Measurements from ENCODE around the gene FAM13B. TPM values are rescaled to one million over a fixed set of nuclear protein-coding genes. Genes with fewer than 3 reads are reported as not detected.

FAM13B gene
- total RNA-seq, 1 donor, result 59.7 TPM

DNA sequence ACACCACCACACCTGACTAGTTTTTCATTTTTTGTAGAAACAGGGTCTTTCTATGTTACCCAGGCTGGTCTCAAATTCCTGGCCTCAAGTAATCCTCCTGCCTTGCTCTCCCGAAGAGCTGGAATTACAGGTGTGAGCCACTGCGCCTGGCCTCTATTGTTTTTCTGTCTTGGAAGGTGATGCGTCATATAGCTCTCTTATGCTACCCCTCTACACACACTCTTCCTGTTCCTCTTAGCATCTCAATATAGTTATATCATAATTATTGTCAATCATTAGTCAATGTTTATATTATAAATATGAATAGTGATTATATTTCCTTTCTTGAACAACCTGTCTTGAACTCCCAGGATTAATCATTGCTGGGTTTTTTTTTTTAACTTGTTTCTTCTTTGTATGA lies 136.3 kb downstream of the FAM13B start:
- no peaks in the 10 kb centered on the region for H4K20me1 ChIP-seq (ENCODE audit: insufficient read depth, low read length)
- no peaks in the 10 kb centered on the region for H3K9me3 ChIP-seq (ENCODE audit: low read depth, low read length)
- H3K4me1 ChIP-seq (ENCODE audit: insufficient read depth, low read length), result no peaks in the 10 kb centered on the region
- no peak overlapping the region for H2AFZ ChIP-seq (ENCODE audit: low read length)
- H3K4me3 ChIP-seq (ENCODE audit: insufficient read depth, low read length), result no peak overlapping the region
- no peak overlapping the region for H3K4me2 ChIP-seq (ENCODE audit: insufficient read depth, low read length)
- no peaks in the 10 kb centered on the region for H3K79me2 ChIP-seq (ENCODE audit: insufficient read depth, low read length)
- TF ChIP-seq CTCF (IDR thresholded peaks at IDR 0.05; ENCODE audit: extremely low read depth, low read depth, low read length), result no peak
- no peak for DNase-seq (ENCODE audit: insufficient read length, low spot score, missing footprints)
- H3K27ac ChIP-seq (ENCODE audit: low read depth, low read length), result no peak overlapping the region
- H3K27me3 ChIP-seq (ENCODE audit: insufficient read depth, low read length), result no peaks in the 10 kb centered on the region
- H3K36me3 ChIP-seq (ENCODE audit: insufficient read depth, low read length), result no peaks in the 10 kb centered on the region

DNA sequence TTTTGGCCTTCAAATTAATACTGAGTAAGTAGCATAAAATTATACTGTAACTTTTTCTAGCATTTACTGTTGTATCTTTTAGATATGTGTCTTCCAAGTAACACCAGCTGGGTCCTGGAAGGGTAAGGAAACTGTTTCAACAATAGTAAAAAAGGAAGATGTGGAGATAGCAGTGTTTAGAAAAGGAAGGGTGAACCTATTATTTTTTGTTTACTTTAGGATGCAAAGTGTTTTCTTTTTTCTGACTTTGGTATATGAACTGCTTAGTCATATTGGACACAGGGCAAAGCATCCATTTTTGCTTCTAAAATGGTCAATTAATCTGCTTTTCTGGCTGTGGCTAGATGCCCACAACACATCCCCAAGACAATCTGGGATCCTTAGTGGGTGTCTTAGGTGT lies 138.3 kb downstream of the FAM13B start:
- Histone ChIP-seq H3K27me3 (ENCODE audit: insufficient read depth, low read length) (no peaks in the 10 kb centered on the region), H3K27ac (ENCODE audit: low read depth, low read length) (no peak overlapping the region), H3K9me3 (ENCODE audit: low read depth, low read length) (no peaks in the 10 kb centered on the region), H3K4me2 (ENCODE audit: insufficient read depth, low read length) (no peak overlapping the region), H3K4me3 (ENCODE audit: insufficient read depth, low read length) (no peak overlapping the region), H3K4me1 (ENCODE audit: insufficient read depth, low read length) (peaks cover 2% of the 10 kb centered on the region), H3K79me2 (ENCODE audit: insufficient read depth, low read length) (peaks cover 1% of the 10 kb centered on the region), H4K20me1 (ENCODE audit: insufficient read depth, low read length) (no peaks in the 10 kb centered on the region), H2AFZ (ENCODE audit: low read length) (peak overlapping the region; percentile 61), H3K36me3 (ENCODE audit: insufficient read depth, low read length) (no peaks in the 10 kb centered on the region)
- no peak for DNase-seq (ENCODE audit: insufficient read length, low spot score, missing footprints)
- TF ChIP-seq CTCF (IDR thresholded peaks at IDR 0.05; ENCODE audit: extremely low read depth, low read depth, low read length), result no peak

DNA sequence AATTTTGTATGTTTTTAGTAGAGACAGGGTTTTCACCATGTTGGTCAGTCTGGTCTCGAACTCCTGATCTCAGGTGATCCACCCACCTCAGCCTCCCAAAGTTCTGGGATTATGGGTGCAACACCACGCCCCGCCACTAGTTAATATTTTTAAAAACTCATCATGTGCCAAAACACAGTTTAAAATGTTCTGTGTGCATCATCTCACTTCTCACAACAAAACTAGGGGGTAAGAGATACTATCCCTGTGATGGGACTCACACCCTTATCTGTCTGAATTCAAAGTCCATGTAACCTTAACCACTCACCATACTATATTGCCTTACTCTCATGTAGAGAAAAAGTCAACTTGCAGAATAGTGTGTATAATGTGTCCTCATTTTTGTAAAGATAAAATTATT lies 141.0 kb downstream of the FAM13B start:
- H4K20me1 ChIP-seq (ENCODE audit: insufficient read depth, low read length), result no peaks in the 10 kb centered on the region
- TF ChIP-seq CTCF (IDR thresholded peaks at IDR 0.05; ENCODE audit: extremely low read depth, low read depth, low read length), result peak; percentile 20
- H3K4me2 ChIP-seq (ENCODE audit: insufficient read depth, low read length), result no peak overlapping the region
- H3K27ac ChIP-seq (ENCODE audit: low read depth, low read length), result no peak overlapping the region
- H3K27me3 ChIP-seq (ENCODE audit: insufficient read depth, low read length), result no peaks in the 10 kb centered on the region
- H2AFZ ChIP-seq (ENCODE audit: low read length), result no peak overlapping the region
- no peaks in the 10 kb centered on the region for H3K36me3 ChIP-seq (ENCODE audit: insufficient read depth, low read length)
- peaks cover 3% of the 10 kb centered on the region for H3K79me2 ChIP-seq (ENCODE audit: insufficient read depth, low read length)
- DNase-seq (ENCODE audit: insufficient read length, low spot score, missing footprints), result no peak
- H3K9me3 ChIP-seq (ENCODE audit: low read depth, low read length), result no peaks in the 10 kb centered on the region
- peaks cover 16% of the 10 kb centered on the region for H3K4me1 ChIP-seq (ENCODE audit: insufficient read depth, low read length)
- H3K4me3 ChIP-seq (ENCODE audit: insufficient read depth, low read length), result no peak overlapping the region

- TF ChIP-seq CTCF (IDR thresholded peaks at IDR 0.05; ENCODE audit: extremely low read depth, low read depth, low read length), result no peak
- H3K9me3 ChIP-seq (ENCODE audit: low read depth, low read length), result no peaks in the 10 kb centered on the region
- H2AFZ ChIP-seq (ENCODE audit: low read length), result no peak overlapping the region
- peaks cover 3% of the 10 kb centered on the region for H3K79me2 ChIP-seq (ENCODE audit: insufficient read depth, low read length)
- no peaks in the 10 kb centered on the region for H3K36me3 ChIP-seq (ENCODE audit: insufficient read depth, low read length)
- no peak overlapping the region for H3K27ac ChIP-seq (ENCODE audit: low read depth, low read length)
- no peak overlapping the region for H3K4me2 ChIP-seq (ENCODE audit: insufficient read depth, low read length)
- DNase-seq (ENCODE audit: insufficient read length, low spot score, missing footprints), result no peak
- H3K4me3 ChIP-seq (ENCODE audit: insufficient read depth, low read length), result no peak overlapping the region
- no peaks in the 10 kb centered on the region for H4K20me1 ChIP-seq (ENCODE audit: insufficient read depth, low read length)
- H3K4me1 ChIP-seq (ENCODE audit: insufficient read depth, low read length), result peaks cover 16% of the 10 kb centered on the region
- H3K27me3 ChIP-seq (ENCODE audit: insufficient read depth, low read length), result no peaks in the 10 kb centered on the region
Observed at GRCh38 chr5:137890845-137891244, 142.0 kb downstream of the FAM13B start.

Data from osteoblast (primary cell).